Measurements from ENCODE around the gene LYVE1.

Gene LYVE1

DNA sequence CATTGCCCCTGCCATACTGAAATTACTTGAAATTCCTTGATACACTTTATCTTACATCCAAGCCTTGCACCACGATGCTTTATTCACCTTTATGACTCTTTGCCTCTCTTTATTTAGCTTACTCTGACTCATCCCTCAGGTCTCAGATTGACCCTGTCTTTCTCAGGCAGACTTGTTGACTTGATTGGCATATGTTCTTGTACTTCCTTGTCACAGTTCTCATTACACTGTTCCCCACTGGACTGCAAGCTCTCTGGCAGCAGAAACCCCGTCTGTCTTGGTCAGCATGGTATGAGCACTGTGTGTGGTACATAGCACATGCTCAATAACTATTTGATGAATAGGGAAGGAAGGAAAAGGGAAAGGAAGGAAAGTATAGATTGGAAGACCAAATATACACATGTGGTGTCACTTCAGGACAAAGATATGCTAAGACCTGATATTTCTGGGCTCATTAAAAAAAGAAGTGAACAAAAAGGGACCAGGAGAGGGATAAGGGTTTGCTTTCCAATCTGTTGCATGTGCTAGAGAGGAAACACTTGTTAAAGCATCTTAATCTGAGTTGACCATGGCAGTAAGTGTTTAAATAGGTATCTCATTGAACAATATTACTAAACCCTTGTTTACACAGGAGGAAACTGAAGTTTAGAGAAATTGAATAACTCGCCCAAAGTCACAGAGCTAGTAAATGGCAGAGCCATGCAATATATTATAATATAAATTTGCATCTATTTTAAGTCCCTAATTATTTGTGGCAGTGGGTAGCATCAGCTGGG, 7.2 kb downstream of the LYVE1 start:
- no peak for DNase-seq (ENCODE audit: low read depth in 3 of 3, low spot score in 1 of 3)

DNA sequence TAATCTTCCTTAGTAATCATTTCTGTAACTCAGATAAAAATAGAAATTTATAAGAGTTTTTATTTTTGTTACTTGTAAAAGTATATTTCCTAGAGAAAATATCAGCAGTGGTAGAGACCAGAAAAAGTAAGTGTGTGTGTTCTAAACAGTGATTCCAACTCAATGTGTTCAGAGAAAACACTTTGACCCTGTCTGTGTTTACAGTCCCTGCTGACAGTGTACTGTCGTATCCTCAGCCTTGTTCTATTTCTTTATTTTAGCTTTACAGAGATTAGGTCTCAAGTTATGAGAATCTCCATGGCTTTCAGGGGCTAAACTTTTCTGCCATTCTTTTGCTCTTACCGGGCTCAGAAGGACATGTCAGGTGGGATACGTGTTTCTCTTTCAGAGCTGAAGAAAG, 10.2 kb downstream of the LYVE1 start:
- DNase-seq (ENCODE audit: low read depth in 3 of 3, low spot score in 1 of 3): no peak

DNA sequence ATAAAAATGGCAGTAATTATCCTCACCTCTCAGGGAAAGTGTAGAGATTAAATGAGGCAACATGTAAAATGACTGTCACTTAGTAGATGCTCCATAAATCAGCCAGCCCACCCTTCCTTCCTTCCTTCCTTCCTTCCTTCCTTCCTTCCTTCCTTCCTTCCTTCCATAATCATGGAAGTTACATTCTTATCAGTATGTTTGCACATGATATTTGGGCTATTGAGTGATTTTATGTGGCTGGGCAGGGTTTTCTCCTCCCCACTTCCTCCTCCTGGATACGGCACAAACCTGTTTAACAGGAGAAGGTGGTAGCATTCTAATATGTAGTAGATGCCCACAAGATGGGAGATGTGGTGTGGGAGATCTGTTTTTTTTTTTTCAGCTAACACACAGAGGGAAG, 11.9 kb downstream of the LYVE1 start:
- DNase-seq (ENCODE audit: low read depth in 3 of 3, low spot score in 1 of 3): no peak

DNA sequence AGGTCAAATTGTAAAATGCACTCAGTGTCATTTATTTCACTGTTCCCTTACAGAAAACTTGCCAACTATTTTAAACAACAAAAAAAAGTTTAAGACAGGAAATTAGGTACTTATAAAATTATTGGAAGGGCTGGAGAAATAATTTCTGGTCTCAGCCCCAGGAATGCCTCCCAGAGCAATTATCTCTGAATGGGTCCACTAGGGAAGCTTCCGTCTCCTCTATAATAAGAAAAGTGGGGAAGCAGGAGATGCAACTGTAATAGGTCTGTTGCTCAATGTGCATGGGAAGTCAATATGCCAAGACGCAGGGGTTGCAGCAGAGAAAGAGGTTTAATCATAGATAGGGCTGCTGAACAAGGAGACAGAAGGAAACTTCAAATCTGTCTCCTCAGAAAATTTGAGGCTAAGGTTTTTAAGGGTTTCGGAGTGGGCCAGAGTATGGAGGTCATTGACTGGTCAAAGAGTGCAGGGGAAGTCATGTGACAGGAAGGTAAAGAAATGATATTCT, 16.6 kb downstream of the LYVE1 start:
- no peak for DNase-seq (ENCODE audit: low read depth in 3 of 3, low spot score in 1 of 3)

DNA sequence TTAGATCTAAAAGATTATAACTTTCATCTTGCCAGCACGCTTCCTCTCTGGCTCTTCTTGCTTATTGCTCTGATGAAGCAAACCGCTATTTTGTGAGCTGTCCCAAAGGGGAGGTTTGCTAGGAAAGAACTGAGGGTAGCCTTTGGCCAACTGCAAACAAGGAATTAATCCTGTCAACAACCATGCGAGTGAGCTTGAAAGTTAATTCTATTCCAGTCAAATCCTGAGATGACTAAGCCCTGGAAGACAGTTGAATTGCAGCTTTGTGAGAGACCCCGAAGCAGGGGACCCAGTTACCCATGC, 17.2 kb downstream of the LYVE1 start:
- DNase-seq (ENCODE audit: low read depth in 3 of 3, low spot score in 1 of 3): no peak

DNA sequence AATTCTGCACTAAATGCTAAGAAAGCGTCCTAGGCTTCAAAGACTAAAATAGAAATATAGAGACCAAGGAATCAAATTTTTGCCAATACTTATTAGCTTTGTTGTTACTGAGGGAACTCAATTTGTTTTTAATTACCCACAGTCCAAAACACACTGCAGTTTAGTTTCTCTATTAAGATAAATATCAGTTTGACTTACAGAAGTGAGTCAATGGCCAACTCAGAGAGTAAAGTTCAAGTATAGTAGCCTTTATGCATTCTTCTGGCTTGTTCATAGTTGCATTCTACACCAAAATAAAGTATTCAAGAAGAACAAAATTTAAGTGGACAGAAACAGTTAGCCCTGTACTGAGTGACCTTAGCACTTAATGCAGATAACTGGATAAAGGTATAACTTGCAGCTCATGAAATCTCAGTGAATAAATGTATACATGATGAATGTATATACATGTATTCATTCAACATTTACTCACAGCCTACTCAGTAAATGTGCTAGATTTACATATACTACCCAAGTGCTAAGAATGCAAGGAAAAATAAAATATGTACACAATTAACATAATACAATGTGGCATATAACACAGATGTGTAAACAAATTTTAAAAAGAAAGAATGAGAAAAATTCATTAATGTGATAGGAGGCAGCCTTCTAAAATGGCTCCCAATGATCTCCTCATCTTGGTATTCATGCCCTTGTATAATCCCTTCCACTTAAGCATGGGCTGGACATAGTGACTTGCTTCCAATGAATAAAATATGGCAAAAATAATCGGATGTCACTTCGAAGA, 17.8 kb downstream of the LYVE1 start:
- DNase-seq (ENCODE audit: low read depth in 3 of 3, low spot score in 1 of 3): no peak

DNA sequence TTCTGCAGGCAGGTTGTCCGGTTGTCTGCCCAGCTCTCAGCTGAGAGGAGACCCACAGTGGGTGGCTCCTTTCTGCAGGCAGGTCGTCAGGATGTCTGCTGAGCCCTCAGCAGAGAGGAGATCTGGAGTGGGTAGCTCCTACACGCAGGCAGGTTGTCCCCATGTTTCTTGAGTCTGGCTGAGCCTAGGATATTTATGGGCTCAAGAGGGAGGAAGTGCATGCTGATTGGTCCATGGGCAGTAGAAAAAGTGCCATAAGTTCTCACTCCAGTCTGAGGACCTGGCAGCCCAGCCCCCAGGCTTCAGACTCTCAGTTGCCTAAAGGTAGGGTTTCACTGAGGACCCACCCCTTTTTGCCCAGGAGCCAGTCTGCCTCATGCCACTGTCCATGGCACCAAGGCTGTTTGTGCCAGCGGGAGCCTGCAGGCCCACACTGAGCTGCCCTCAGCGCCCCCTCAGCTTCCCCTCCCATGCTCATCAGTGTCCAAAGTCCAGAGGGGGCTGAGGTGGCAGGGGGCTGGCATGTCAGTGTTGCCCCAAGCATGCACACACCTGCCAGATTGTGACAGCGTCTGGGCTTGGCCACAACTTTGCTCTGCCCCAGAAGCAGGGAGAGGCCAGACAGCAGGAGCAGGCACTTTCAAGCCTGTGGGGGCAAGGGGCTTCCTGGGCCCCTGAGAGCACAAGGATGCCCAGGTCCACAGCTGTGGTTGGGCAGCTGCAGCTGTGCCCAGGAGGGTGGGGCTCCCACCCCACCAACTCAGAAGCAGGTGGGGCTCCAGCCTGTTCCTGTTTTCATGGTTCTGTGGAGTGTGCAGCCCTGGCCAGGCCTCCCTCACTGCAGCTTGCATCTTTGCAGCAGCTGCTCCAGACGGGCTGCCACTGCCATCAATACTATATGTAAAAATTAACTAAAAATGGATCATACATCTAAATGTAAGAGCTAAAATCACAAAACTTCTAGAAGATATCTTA, 23.7 kb downstream of the LYVE1 start:
- no peak for DNase-seq (ENCODE audit: low read depth in 3 of 3, low spot score in 1 of 3)

DNA sequence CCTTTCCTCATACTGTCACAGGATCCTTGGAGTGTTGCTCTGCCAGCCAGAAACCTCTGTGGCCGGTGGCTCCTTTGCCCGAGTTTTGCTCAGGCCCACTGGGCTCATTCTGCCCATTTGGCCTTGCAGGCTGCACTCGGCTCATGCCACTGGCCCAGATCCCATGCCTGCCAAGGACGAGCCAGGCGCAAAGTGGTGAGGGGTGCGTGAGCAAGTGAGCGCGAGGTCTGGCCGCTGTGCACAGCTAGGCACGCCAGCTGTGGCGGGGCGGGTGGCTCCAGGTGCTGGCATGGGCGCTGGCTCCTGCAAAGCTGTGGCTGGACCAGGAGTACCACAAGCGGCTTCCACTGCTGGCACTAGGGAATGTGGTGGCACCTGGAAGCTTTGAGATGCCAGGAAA, 24.7 kb downstream of the LYVE1 start:
- DNase-seq (ENCODE audit: low read depth in 3 of 3, low spot score in 1 of 3): no peak

DNA sequence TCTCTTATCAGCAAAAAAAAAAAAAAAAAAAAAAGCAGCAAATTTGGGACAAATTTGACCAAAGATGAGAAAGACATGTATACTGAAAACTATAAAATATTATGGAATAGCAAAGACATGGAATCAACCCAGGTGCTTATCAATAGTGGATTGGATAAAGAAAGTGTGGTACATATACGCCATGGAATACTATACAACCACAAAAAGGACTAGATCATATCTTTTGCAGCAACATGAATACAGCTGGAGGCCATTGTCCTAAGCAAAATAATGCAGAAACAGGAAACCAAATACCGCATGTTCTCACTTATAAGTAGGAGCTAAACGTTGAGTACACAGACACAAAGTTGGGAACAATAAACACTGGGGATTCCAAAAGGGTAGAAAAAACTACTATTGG, 25.7 kb downstream of the LYVE1 start:
- no peak for DNase-seq (ENCODE audit: low read depth in 3 of 3, low spot score in 1 of 3)

DNA sequence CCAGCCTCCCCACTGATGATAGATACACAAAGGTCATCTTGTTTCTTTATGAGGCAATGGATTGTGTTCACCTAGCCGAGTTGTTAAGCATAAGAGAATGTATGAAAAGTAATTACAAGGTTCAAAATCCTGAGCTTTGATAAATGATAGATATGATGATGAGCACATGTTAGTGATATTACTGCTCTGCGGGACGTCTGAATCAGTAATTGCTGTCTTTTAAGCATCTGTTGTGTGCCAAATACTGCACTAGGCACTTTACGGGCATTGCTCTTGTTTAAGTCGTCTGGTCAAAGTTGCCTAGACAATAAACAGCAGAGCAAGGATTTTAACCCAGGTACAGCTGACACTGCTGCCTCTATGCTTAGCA, 26.9 kb downstream of the LYVE1 start:
- DNase-seq (ENCODE audit: low read depth in 3 of 3, low spot score in 1 of 3): no peak

DNA sequence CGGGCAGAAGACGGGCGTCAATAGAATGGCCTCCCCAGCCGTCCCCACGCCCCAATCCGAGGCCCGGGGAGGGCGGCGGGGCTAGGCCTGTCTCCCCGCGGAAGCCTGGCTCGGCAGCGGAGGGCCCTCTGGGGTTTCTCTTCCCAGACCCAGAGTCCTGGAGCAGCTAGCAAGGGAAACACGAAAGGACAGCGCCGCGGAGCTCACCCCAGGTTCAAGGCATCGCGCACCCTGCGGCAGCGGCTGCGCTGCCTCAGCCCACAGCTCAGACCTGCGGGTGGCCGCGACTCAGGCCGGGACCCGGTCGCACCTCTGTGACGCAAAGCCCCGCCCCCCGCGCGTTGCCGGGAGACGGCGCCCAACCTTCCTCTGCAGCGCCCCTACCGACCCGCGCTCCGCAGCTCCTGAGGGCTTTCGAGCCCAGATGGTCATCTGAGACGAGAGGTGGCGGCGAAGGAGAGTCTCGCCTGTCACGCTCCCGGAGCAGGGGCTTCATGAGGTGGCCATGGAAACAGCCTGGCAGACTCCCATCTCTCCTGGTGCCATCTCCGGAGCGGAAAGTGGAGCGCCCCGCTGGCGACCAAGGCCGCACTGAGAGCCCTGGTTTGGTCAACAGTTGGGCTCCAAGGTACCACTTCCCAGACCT, 27.4 kb downstream of the LYVE1 start, which contains the start of gene RNF141:
RNF141 (minus strand) TSS at position 273 of the 646 bp plus-strand sequence. CDS start 7,029 bp downstream, outside the sequence.
- peak; percentile 83 to 98 (median 87) for DNase-seq (ENCODE audit: low read depth in 3 of 3, low spot score in 1 of 3)

DNA sequence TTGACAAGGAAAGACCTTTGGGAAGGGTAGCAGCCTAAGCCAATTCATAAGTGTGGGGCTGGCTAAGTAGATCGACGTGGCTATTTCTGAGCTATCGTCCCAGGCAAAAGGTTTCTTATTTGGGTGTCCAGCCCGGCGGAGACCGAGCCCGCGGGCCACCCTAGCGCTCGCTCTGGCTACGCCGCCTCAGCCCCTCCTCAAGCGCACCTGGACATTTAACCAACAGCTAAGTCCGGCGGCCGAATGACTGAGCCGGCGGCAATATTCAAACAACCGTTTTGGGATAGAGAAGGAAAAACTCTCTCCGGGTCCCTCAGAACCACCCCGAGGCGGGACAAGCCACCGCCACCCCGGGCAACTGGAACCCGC, 27.9 kb downstream of the LYVE1 start:
- no peak for DNase-seq (ENCODE audit: low read depth in 3 of 3, low spot score in 1 of 3)

DNA sequence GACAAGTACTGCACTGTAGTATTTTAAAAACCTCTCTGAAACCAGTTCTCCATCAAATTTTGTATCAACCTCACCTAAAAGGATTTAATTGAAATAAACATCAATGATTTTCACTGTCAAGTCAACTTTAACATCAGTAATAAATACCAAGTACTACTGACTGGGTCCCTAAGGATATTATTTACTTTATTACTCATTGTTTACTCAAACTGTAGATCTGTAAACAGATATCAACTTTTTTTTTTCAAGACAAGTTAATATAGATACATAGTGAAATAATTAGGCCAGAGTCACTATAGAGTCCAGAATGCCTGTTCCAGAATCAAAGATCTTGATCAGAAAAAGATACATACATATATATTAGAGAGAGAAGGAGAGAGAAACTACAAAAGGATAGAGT, 29.1 kb downstream of the LYVE1 start:
- no peak for DNase-seq (ENCODE audit: low read depth in 3 of 3, low spot score in 1 of 3)

DNA sequence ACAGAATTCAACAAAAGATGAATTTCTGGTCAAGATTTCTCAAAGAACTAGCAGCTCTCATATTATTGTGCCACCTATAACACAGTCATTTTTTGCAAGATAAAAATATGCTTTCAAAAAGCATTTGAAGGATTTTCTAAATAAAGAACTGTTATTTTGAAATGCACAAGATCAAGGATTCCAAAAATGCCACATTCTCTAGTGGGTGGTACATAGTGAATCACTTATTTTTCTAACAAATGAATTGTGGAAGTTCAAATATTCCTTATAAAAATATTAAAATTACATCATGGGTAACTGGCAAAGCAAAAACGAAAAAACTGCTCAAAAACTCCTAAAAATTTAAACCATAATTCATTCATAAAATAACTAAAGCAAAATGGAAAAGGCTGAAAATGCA, 29.5 kb downstream of the LYVE1 start:
- no peak for DNase-seq (ENCODE audit: low read depth in 3 of 3, low spot score in 1 of 3)

DNA sequence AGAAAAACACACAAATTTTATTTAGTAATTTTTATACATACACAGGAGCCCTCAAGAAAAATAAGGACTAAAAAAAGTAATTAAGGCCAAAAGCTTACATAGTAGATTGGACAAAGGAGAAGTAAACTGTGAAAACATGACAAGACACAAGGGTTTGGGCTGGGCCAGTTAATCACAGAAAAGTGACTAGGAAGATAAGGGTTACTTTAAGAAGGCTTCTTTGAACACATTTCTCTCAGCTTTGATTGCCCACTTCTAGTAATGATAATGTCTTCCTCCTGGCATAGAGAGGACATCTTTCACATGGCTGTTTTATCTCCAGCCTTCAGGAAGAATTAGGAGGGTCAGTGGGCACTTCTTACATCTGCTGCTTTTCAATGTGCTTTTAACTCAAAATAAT, 30.9 kb downstream of the LYVE1 start:
- DNase-seq (ENCODE audit: low read depth in 3 of 3, low spot score in 1 of 3): no peak

DNA sequence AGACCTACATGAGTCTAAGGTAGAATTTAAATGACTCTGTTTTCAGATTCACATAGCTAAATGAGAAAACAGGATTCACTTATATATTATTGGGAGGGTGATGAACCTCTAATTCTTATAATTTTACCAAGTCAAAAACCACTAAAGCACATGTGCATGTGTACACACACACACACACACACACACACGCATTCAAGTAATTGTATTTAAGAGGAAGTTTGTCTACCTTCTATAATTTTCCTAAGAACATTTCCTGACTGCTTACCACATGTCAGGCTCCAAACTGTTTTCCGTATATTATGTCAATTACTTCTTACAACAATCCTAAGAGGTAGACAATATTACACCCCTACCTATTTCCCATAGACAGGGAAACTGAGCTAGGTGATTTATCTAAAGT, 34.1 kb downstream of the LYVE1 start:
- no peak for DNase-seq (ENCODE audit: low read depth in 3 of 3, low spot score in 1 of 3)

DNA sequence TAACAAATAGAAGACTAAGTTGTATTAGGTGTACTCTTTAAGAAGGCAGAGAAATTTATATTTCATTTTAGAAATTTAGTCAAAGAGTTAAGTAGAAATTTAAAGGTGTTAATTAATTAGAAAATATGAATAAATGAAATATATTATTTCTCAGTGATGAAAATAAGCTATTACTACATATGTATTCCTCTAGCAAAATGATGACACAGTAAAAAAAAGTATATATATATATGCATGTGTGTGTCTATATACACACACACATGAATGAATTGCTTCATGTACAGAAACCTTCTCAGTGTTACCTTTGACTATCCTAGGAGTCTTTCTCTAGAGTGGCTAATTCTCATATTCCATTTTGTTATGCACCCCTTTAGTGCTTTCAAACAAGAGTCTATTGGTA, 35.1 kb downstream of the LYVE1 start:
- DNase-seq (ENCODE audit: low read depth in 3 of 3, low spot score in 1 of 3): no peak

DNA sequence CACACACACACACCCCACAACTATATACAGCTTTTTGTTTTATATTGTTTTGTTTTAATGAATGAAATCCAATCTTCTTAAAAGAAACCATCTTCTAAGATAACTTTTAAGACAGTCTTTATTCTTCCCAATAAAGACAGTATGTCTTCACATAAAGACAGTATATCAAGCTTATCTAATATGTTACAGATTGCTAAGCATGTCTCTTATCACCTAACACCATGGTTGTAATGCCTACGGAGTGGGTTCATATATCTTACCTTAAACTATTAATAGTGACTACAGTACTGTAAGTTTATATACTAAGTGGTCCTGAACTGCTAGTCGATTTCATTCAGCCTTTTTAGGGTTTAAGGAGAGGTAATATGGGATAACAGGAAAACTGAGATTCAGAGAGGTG, 35.9 kb downstream of the LYVE1 start:
- no peak for DNase-seq (ENCODE audit: low read depth in 3 of 3, low spot score in 1 of 3)

DNA sequence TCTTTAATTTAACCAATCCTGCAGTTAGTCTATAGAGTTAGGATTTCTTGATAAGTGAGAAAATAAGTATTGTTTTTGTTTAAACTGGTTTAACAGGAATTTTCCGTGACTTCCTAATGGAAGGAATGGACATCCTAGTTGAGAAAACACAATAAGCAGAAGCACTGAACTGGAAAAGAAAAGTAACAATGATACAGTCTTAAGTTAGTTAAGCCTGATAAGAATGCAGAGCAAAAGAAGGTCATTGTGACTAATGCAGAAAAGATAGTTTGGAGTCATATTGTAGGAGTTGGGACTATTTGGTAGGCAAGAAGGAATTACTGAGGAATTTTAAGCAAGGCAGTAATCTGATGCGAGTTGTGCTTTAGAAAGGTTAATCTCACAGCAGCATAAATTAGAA, 39.2 kb downstream of the LYVE1 start:
- DNase-seq (ENCODE audit: low read depth in 3 of 3, low spot score in 1 of 3): no peak

DNA sequence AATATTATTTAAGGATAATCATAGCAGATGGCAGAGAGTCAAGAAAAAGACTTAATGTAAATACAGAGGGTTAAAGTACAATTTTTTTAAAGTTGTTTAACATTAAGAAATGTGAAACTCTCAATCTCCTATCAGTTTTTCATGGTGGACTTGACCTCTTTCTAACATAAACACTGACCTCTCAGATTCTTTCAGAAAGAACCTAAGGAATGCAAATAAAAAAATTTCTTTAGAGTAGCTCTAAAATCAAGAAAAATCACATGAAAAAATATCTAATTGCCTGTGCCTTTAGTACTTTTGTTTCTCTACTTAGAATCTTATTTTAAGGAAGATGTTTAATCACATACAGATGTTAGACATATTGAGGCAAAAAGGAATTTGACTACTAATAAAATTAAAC, 40.3 kb downstream of the LYVE1 start:
- DNase-seq (ENCODE audit: low read depth in 3 of 3, low spot score in 1 of 3): no peak

Data from stimulated activated CD4-positive, alpha-beta T cell treated with anti-CD3 and anti-CD28 coated beads, TNF-alpha, amount 100 ng/mL, for 1 hour (primary cell).